GM18507 (cell line): ENCODE results near the gene XPO6.
A peak's percentile ranks its signal among the peaks of the same experiment; 100 is the strongest.
"Not testable (repeated sequence)": the region's sequence is repeated elsewhere in the genome, so short reads cannot be mapped to it uniquely, and the experiment has no call there.

Experiments
- DNase-seq: peaks from one replicate; pipeline ENCODE4 v3.0.0; 2011; ENCODE audit warnings: low read depth; ENCODE audit not compliant: insufficient read length; ENCODE audit errors: extremely low spot score
- FAIRE-seq: peaks from 2 replicates; lab custom pipeline; 2011; peaks lifted over from hg19 to GRCh38; lab: Jason Lieb, UNC

Gene XPO6

GRCh38 chr16:28211758-28212531 lies at the start of gene XPO6:
XPO6 (minus strand) TSS chr16:28211965; CDS start chr16:28211368, 597 bp downstream.
- DNase-seq = peak; percentile 90
- FAIRE-seq = peak; percentile 84

- no peak for FAIRE-seq
Measured at GRCh38 chr16:28260193-28260592, 48.4 kb upstream of the XPO6 start.

GRCh38 chr16:28259781-28260150 lies 48.0 kb upstream of the XPO6 start:
- no peak for FAIRE-seq

More at GRCh38 chr16:28260193-28260592, 48.4 kb upstream of the XPO6 start:
- no peak for DNase-seq

GRCh38 chr16:28259091-28259780 lies 47.5 kb upstream of the XPO6 start:
- FAIRE-seq (no peak), DNase-seq (no peak)

More at GRCh38 chr16:28259781-28260150, 48.0 kb upstream of the XPO6 start:
- no peak for DNase-seq

GRCh38 chr16:28258567-28258966 lies 46.8 kb upstream of the XPO6 start:
- no peak for FAIRE-seq
- DNase-seq = no peak

GRCh38 chr16:28257256-28257655 lies 45.5 kb upstream of the XPO6 start:
- FAIRE-seq = no peak
- no peak for DNase-seq

GRCh38 chr16:28255838-28256237 lies 44.1 kb upstream of the XPO6 start:
- DNase-seq = no peak
- no peak for FAIRE-seq

GRCh38 chr16:28254158-28254557 lies 42.4 kb upstream of the XPO6 start:
- FAIRE-seq (no peak), DNase-seq (no peak)

- no peak for FAIRE-seq
- no peak for DNase-seq
Measured at GRCh38 chr16:28250999-28251398, 39.2 kb upstream of the XPO6 start.

GRCh38 chr16:28249483-28249882 lies 37.7 kb upstream of the XPO6 start:
- FAIRE-seq, DNase-seq: not testable (repeated sequence)

GRCh38 chr16:28241924-28242323 lies 30.2 kb upstream of the XPO6 start:
- no peak for DNase-seq
- no peak for FAIRE-seq

GRCh38 chr16:28237754-28238357 lies 26.1 kb upstream of the XPO6 start:
- FAIRE-seq (no peak), DNase-seq (no peak)

- no peak for FAIRE-seq
- no peak for DNase-seq
Measured at GRCh38 chr16:28231763-28232162, 20.0 kb upstream of the XPO6 start.

GRCh38 chr16:28223909-28224308 lies 12.1 kb upstream of the XPO6 start:
- FAIRE-seq = not testable (repeated sequence)

GRCh38 chr16:28219777-28220176 lies 8.0 kb upstream of the XPO6 start:
- not testable (repeated sequence) for FAIRE-seq, DNase-seq

More at GRCh38 chr16:28223909-28224308, 12.1 kb upstream of the XPO6 start:
- not testable (repeated sequence) for DNase-seq

GRCh38 chr16:28219282-28219681 lies 7.5 kb upstream of the XPO6 start:
- no peak for FAIRE-seq
- DNase-seq = no peak

- DNase-seq (no peak), FAIRE-seq (peak; percentile 62)
Measured at GRCh38 chr16:28218109-28218508, 6.3 kb upstream of the XPO6 start.

GRCh38 chr16:28217326-28217725 lies 5.6 kb upstream of the XPO6 start:
- FAIRE-seq = no peak
- DNase-seq = no peak

- DNase-seq = no peak
- no peak for FAIRE-seq
Measured at GRCh38 chr16:28213396-28213795, 1.6 kb upstream of the XPO6 start.

GRCh38 chr16:28212532-28212873 lies 738 bp upstream of the XPO6 start:
- no peak for DNase-seq

More at GRCh38 chr16:28212532-28212873, 738 bp upstream of the XPO6 start:
- no peak for FAIRE-seq
